Body of pancreas (tissue), 4 donors: ENCODE data around the gene ABHD6.

ENCODE experiments used
- POLR2A ChIP-seq, 3 donors: fragments of 450-650 bp; IDR thresholded peaks; one replicate each; pipeline ENCODE4 v1.6.1; 2016; ENCODE audit warnings: antibody characterized with exemption in 3 of 3, mild to moderate bottlenecking in 2 of 3
- TF ChIP-seq, protein P1 (sequence below), 7 experiments: fragments of 450-650 bp in 4 of 7; fragments of 200-600 bp in 3 of 7; sonication (generic) in 3 of 7; IDR thresholded peaks; one replicate each; pipeline ENCODE4 v1.5.1; 2016 to 2019; ENCODE audit warnings: antibody characterized with exemption in 7 of 7

GRCh38 chr3:58332575-58333188 is 95.1 kb downstream of the ABHD6 start, which contains the start of gene PXK:
- TF ChIP-seq, protein P1, sequence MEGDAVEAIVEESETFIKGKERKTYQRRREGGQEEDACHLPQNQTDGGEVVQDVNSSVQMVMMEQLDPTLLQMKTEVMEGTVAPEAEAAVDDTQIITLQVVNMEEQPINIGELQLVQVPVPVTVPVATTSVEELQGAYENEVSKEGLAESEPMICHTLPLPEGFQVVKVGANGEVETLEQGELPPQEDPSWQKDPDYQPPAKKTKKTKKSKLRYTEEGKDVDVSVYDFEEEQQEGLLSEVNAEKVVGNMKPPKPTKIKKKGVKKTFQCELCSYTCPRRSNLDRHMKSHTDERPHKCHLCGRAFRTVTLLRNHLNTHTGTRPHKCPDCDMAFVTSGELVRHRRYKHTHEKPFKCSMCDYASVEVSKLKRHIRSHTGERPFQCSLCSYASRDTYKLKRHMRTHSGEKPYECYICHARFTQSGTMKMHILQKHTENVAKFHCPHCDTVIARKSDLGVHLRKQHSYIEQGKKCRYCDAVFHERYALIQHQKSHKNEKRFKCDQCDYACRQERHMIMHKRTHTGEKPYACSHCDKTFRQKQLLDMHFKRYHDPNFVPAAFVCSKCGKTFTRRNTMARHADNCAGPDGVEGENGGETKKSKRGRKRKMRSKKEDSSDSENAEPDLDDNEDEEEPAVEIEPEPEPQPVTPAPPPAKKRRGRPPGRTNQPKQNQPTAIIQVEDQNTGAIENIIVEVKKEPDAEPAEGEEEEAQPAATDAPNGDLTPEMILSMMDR (IDR thresholded peaks at IDR 0.05): peak in 3 of 7 experiments; percentile 9 to 49 (median 33)
- TF ChIP-seq POLR2A (IDR thresholded peaks at IDR 0.05): peak; percentile 2 to 18 (median 18)
